ENCODE measurements around the gene ABCA2.
A peak's percentile ranks its signal among the peaks of the same experiment; 100 is the strongest.

Gene ABCA2

DNA sequence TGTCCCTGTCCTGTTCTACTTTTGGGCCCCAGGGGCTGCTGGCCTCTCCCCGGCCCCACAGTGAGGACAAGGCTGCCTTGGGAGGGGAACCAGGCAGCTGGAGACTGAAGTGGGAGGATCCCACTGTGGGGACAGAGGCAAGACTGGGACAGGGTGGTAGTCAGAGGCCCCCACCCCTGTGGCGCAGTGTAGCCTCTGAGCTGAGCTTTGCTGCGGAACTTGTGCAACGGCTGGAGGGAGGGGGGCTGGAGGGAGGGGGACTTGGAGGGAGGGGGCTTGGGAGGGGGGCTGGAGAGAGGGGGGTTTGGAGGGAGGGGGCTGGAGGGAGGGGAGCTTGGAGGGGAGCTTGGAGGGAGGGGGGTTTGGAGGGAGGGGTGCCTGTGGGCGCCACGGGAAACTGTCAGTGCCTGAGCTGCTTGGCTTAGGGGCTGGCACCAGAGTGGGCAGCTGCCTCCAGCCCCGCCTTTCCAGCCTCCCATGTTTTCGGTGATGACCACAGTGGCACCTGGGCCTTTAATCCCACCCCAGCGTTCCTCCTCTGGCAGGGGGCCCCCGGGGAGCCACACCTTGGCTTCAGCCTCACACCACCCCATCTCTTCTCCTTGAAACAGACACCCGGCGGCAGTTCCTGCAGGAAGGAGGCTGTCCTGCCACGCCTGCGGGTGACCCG is 6.1 kb upstream of the ABCA2 start:
- TF ChIP-seq, protein P1, sequence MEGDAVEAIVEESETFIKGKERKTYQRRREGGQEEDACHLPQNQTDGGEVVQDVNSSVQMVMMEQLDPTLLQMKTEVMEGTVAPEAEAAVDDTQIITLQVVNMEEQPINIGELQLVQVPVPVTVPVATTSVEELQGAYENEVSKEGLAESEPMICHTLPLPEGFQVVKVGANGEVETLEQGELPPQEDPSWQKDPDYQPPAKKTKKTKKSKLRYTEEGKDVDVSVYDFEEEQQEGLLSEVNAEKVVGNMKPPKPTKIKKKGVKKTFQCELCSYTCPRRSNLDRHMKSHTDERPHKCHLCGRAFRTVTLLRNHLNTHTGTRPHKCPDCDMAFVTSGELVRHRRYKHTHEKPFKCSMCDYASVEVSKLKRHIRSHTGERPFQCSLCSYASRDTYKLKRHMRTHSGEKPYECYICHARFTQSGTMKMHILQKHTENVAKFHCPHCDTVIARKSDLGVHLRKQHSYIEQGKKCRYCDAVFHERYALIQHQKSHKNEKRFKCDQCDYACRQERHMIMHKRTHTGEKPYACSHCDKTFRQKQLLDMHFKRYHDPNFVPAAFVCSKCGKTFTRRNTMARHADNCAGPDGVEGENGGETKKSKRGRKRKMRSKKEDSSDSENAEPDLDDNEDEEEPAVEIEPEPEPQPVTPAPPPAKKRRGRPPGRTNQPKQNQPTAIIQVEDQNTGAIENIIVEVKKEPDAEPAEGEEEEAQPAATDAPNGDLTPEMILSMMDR (IDR thresholded peaks at IDR 0.05), result no peak

DNA sequence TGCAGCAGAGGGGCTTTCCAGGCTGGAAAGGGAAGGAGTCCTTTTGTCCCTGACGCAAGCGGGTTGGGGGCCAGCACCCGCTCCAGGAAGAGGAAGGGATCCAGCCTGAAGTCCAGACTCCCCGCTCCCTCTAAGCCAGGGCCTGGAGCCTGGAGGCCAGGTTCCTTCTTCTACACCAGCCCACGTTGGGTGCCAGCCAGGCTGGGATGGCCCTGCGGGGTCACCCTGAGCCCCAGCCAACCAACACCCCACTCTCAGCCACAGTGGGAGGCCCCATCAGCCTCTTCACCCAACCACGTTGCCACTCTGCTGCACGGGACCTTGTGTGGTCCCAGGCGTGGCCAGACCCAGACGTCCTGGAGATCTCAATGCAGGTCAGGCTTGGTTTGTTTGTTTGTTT is 4.8 kb upstream of the ABCA2 start:
- TF ChIP-seq, protein P1 (IDR thresholded peaks at IDR 0.05), result no peak

DNA sequence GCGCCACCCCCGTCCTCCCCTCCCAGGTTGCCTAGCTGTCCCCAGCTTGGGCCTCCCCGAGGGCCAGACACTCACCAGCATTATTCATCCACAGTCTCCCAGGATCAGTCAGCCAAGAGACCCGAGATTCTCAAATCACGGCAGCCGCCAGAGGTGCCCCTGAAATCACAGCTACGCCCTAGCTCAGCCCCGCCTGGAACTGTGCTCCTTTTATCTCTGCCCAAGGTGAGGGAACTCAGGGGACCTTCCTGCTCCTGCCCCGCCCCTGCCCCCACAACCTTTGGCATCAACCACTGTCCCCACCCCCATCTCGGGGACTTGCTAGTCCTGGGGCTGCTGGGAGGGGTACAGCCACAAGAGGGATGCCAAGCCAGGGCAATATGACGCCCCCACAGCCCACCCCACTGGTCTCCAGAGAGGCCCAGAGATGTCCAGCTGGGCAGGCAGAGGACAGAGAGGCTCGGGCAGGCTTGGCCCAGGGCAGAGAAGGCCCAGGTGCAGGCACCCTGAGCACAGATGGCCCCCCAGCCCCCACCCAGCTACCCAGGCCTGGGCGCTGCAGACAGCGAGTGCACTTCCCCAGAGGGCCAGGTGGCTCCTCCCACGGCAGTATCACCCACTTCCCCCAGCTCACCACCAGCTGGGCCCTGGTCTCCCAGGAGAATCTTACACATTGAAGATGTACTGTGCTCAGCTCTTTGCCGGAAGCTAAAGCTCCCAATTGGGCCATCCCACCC is 4.0 kb upstream of the ABCA2 start, which contains the start of gene FUT7:
FUT7 (minus strand) TSS at position 185 of the 737 bp plus-strand sequence; CDS start at position 88, 97 bp downstream.
- TF ChIP-seq, protein P1 (IDR thresholded peaks at IDR 0.05), result no peak

DNA sequence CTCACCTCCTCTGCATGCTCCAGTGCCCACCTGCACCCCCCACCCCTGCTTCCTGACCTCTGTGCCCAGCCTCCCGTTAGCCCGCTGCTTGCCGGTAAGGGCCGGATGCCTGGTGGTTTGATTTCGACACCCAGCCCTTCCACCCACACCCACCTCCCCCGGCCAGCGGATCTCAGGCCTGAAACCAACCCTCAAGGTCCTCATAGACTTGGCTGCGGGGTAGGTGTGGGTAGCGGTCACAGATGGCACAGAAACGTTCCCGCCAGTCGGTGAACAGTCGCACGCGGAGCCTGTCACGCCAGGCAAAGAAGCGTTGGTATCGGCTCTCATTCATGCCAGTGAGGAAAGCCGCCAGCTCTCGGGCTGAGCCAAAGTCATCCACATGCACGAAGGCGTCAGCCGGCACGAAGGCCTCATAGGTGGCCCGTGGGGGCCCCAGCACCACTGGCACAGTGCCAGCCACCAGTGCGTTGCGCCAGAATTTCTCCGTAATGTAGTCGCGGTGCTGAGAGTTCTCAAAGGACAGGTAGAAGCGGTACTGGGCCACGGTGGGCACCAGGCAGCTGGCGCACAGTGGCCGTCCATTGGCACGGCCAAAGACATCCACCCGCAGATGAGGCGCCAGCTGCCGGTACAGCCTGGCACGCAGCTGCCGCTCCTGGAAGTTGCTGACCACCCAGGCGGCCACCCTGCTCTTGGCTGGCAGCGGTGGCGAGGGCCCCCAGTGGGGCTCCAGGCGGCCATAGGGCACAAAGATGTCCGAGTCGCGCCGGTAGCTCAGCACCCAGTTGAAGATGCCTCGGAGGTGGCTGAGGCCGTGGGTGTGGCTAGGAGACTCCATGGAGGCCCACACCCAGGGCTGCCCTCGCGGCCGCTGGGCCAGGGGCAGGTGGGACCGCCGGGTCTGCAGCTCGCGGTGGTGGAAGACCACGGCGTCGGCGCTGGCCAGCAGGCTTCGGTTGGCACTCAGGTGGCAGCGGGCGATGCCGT is 2.8 kb upstream of the ABCA2 start:
- TF ChIP-seq, protein P1 (IDR thresholded peaks at IDR 0.05), result no peak

DNA sequence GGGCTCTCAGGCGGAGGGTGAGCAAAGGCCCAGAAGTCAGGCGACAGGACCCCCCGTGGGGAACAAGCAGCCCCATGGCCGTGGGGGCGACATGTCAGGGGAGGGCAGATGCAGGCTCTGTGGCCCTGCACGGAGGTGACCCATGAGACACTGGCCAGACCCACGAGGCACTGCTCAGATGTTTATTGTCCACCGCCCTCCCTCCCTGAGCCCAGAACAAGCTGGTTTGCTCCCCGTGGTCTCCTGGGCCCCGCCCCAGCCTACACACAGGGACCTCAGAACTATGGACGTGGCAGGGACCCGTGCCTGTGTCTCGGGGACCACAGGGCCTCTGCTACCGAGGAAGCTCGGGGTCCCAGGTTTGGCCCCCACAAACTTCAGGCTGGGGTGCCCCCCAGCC is 2.0 kb upstream of the ABCA2 start:
- TF ChIP-seq, protein P1 (IDR thresholded peaks at IDR 0.05), result no peak

DNA sequence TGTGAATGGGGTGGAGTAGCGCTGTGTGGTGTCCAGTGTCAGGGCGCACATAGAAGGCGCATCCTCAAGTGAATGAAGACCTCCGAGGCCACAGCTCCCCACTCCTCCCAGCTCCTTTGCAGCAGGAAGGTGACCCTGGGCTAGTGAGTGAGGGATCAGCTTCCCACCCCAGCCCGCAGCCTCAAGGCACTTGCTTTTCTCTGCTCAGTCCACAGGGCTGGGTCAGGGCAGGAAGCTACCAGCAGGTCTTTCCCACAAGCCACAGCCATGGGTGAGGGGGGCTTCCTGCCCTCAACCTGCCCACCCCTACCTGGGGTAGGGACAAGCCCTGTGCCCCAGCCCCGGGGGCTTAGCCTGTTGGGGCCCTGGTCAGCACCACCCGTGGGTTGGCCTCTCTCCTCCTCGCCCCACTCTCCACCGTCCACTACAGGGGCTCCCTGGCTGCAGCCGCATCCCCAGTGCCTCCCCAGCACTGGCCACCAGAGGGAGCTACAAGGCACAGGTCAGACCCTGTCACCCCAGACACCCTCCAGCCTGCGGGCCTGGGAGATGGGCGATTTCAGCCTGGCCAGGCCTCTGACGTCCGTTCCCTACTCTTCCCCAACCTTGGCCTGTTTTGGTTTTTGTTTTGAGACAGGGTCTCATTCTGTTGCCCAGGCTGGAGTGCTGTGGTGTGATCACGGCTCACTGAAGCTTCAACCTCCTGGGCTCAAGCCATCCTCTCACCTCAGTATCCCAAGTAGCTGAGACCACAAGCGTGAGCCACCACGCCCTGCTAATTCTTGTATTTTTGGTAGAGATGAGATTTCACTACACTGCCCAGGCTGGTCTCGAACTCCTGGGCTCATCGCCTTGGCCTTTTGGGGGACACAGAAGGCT is 1.3 kb upstream of the ABCA2 start:
- TF ChIP-seq, protein P1 (IDR thresholded peaks at IDR 0.05), result peak; percentile 98
